ENCODE measurements around the gene TREX2.

Gene TREX2

GRCh38 chrX:153443476-153444332 lies 2.2 kb downstream of the TREX2 start:
- Histone ChIP-seq H3K27ac (ENCODE audit: low read depth, low read length, poor library complexity, severe bottlenecking) (no peak overlapping the region), H3K36me3 (ENCODE audit: insufficient read depth, low read length) (no peaks in the 10 kb centered on the region; the same call in 1 of the 2 replicates), H4K20me1 (ENCODE audit: insufficient read depth, low read length) (no peaks in the 10 kb centered on the region), H2AFZ (ENCODE audit: low read length) (no peak overlapping the region), H3F3A (ENCODE audit: insufficient read depth, low read length) (no peaks in the 10 kb centered on the region), H3K4me1 (ENCODE audit: insufficient read depth, low read length, severe bottlenecking) (no peaks in the 10 kb centered on the region), H3K4me3 (ENCODE audit: low read depth, low read length, poor library complexity, severe bottlenecking) (no peak overlapping the region), H3K9ac (ENCODE audit: low read length) (no peak overlapping the region), H3K79me2 (ENCODE audit: insufficient read depth, low read length) (no peaks in the 10 kb centered on the region), H3K9me3 (ENCODE audit: low read length) (no peaks in the 10 kb centered on the region), H3K27me3 (ENCODE audit: insufficient read depth, low read length) (no peaks in the 10 kb centered on the region), H3K4me2 (ENCODE audit: low read length) (no peak overlapping the region), H3K9me2 (ENCODE audit: low read depth, low read length) (no peaks in the 10 kb centered on the region)
- TF ChIP-seq CTCF (IDR thresholded peaks at IDR 0.05; ENCODE audit: low read length) = no peak
- no peak for TF ChIP-seq EZH2 (IDR thresholded peaks at IDR 0.05; ENCODE audit: borderline replicate concordance, low read length)

GRCh38 chrX:153442463-153442862 lies 3.4 kb downstream of the TREX2 start:
- Histone ChIP-seq H3K4me2 (ENCODE audit: low read length) (no peak overlapping the region), H3F3A (ENCODE audit: insufficient read depth, low read length) (no peaks in the 10 kb centered on the region), H3K4me1 (ENCODE audit: insufficient read depth, low read length, severe bottlenecking) (no peaks in the 10 kb centered on the region), H3K27ac (ENCODE audit: low read depth, low read length, poor library complexity, severe bottlenecking) (no peak overlapping the region), H3K9ac (ENCODE audit: low read length) (no peak overlapping the region), H3K4me3 (ENCODE audit: low read depth, low read length, poor library complexity, severe bottlenecking) (no peak overlapping the region), H3K27me3 (ENCODE audit: insufficient read depth, low read length) (no peaks in the 10 kb centered on the region), H2AFZ (ENCODE audit: low read length) (no peak overlapping the region), H3K36me3 (ENCODE audit: insufficient read depth, low read length) (no peaks in the 10 kb centered on the region), H4K20me1 (ENCODE audit: insufficient read depth, low read length) (no peaks in the 10 kb centered on the region), H3K9me3 (ENCODE audit: low read length) (no peaks in the 10 kb centered on the region), H3K79me2 (ENCODE audit: insufficient read depth, low read length) (no peaks in the 10 kb centered on the region), H3K9me2 (ENCODE audit: low read depth, low read length) (no peaks in the 10 kb centered on the region)
- no peak for TF ChIP-seq CTCF (IDR thresholded peaks at IDR 0.05; ENCODE audit: low read length)
- no peak for TF ChIP-seq EZH2 (IDR thresholded peaks at IDR 0.05; ENCODE audit: borderline replicate concordance, low read length)

- Histone ChIP-seq H3K4me3 (ENCODE audit: low read depth, low read length, poor library complexity, severe bottlenecking) (no peak overlapping the region), H3K27ac (ENCODE audit: low read depth, low read length, poor library complexity, severe bottlenecking) (no peak overlapping the region), H3K79me2 (ENCODE audit: insufficient read depth, low read length) (no peaks in the 10 kb centered on the region), H3K27me3 (ENCODE audit: insufficient read depth, low read length) (no peaks in the 10 kb centered on the region), H3K4me2 (ENCODE audit: low read length) (no peak overlapping the region), H2AFZ (ENCODE audit: low read length) (no peak overlapping the region), H3K9me3 (ENCODE audit: low read length) (no peaks in the 10 kb centered on the region), H4K20me1 (ENCODE audit: insufficient read depth, low read length) (no peaks in the 10 kb centered on the region), H3K36me3 (ENCODE audit: insufficient read depth, low read length) (no peaks in the 10 kb centered on the region), H3K9ac (ENCODE audit: low read length) (no peak overlapping the region), H3K9me2 (ENCODE audit: low read depth, low read length) (no peaks in the 10 kb centered on the region), H3K4me1 (ENCODE audit: insufficient read depth, low read length, severe bottlenecking) (no peaks in the 10 kb centered on the region), H3F3A (ENCODE audit: insufficient read depth, low read length) (no peaks in the 10 kb centered on the region)
- TF ChIP-seq EZH2 (IDR thresholded peaks at IDR 0.05; ENCODE audit: borderline replicate concordance, low read length) = no peak
- TF ChIP-seq CTCF (IDR thresholded peaks at IDR 0.05; ENCODE audit: low read length) = no peak
These were observed 3.9 kb downstream of the TREX2 start for GRCh38 chrX:153441981-153442380.
